ENCODE data around the gene RTN4IP1. TPM values are rescaled to one million over a fixed set of nuclear protein-coding genes. Genes with fewer than 3 reads are reported as not detected.

The RTN4IP1 gene
- total and polyA plus RNA-seq, 2 of the 13 experiments (the other 11 are each of a cell fraction or from before 2014, with no cell fraction given), result 5.5 to 17.2 TPM

DNA sequence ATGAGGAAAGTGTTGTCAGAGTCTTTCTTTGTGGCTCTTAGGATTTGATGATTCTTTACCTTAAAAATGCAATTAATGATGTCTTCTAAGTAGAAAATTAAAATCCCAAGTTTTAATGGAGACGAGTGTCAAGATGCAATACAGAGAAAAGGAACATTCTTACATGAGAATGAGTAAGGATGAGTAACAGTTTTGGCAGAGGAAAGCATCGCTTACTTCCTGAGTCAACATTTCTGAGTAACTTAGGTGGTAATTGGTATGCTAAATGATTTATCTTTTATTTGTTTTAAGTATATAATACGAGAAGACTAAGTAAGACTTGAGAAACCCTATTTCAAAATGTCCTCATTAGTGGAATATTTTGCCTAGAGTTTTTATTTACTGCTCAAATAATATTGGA, 101.3 kb downstream of the RTN4IP1 start:
- no peaks in the 10 kb centered on the region for H4K20me1 ChIP-seq (ENCODE audit: insufficient read depth, low read length)
- H3K4me1 ChIP-seq (ENCODE audit: insufficient read depth, low read length), result no peaks in the 10 kb centered on the region
- no peak for TF ChIP-seq MBNL3 (CRISPR knock-in tag; conservative IDR thresholded peaks at IDR 0.05)
- no peak for TF ChIP-seq FOSL2 (CRISPR knock-in tag; IDR thresholded peaks at IDR 0.05)
- TF ChIP-seq, protein P1, sequence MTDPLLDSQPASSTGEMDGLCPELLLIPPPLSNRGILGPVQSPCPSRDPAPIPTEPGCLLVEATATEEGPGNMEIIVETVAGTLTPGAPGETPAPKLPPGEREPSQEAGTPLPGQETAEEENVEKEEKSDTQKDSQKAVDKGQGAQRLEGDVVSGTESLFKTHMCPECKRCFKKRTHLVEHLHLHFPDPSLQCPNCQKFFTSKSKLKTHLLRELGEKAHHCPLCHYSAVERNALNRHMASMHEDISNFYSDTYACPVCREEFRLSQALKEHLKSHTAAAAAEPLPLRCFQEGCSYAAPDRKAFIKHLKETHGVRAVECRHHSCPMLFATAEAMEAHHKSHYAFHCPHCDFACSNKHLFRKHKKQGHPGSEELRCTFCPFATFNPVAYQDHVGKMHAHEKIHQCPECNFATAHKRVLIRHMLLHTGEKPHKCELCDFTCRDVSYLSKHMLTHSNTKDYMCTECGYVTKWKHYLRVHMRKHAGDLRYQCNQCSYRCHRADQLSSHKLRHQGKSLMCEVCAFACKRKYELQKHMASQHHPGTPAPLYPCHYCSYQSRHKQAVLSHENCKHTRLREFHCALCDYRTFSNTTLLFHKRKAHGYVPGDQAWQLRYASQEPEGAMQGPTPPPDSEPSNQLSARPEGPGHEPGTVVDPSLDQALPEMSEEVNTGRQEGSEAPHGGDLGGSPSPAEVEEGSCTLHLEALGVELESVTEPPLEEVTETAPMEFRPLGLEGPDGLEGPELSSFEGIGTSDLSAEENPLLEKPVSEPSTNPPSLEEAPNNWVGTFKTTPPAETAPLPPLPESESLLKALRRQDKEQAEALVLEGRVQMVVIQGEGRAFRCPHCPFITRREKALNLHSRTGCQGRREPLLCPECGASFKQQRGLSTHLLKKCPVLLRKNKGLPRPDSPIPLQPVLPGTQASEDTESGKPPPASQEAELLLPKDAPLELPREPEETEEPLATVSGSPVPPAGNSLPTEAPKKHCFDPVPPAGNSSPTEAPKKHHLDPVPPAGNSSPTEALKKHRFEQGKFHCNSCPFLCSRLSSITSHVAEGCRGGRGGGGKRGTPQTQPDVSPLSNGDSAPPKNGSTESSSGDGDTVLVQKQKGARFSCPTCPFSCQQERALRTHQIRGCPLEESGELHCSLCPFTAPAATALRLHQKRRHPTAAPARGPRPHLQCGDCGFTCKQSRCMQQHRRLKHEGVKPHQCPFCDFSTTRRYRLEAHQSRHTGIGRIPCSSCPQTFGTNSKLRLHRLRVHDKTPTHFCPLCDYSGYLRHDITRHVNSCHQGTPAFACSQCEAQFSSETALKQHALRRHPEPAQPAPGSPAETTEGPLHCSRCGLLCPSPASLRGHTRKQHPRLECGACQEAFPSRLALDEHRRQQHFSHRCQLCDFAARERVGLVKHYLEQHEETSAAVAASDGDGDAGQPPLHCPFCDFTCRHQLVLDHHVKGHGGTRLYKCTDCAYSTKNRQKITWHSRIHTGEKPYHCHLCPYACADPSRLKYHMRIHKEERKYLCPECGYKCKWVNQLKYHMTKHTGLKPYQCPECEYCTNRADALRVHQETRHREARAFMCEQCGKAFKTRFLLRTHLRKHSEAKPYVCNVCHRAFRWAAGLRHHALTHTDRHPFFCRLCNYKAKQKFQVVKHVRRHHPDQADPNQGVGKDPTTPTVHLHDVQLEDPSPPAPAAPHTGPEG (CRISPR knock-in tag; IDR thresholded peaks at IDR 0.05), result no peak
- no peak for TF ChIP-seq ZNF296 (CRISPR knock-in tag; conservative IDR thresholded peaks at IDR 0.05)
- no peak for TF ChIP-seq SOX6 (IDR thresholded peaks at IDR 0.05)
- TF ChIP-seq SOX6 (CRISPR knock-in tag; IDR thresholded peaks at IDR 0.05), result no peak
- no peak for TF ChIP-seq TOE1 (CRISPR knock-in tag; IDR thresholded peaks at IDR 0.05)
- no peak for TF ChIP-seq NFE2L2 (IDR thresholded peaks at IDR 0.05; ENCODE audit: low read length)
- TF ChIP-seq, protein P2, sequence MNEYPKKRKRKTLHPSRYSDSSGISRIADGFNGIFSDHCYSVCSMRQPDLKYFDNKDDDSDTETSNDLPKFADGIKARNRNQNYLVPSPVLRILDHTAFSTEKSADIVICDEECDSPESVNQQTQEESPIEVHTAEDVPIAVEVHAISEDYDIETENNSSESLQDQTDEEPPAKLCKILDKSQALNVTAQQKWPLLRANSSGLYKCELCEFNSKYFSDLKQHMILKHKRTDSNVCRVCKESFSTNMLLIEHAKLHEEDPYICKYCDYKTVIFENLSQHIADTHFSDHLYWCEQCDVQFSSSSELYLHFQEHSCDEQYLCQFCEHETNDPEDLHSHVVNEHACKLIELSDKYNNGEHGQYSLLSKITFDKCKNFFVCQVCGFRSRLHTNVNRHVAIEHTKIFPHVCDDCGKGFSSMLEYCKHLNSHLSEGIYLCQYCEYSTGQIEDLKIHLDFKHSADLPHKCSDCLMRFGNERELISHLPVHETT (CRISPR knock-in tag; conservative IDR thresholded peaks at IDR 0.05), result no peak
- TF ChIP-seq FLYWCH1 (CRISPR knock-in tag; IDR thresholded peaks at IDR 0.05), result no peak
- no peak for TF ChIP-seq EP300 (IDR thresholded peaks at IDR 0.05; ENCODE audit: low read depth in 2 of 2, low read length in 2 of 2)
- TF ChIP-seq EP300 (CRISPR knock-in tag; IDR thresholded peaks at IDR 0.05; ENCODE audit: borderline replicate concordance), result no peak
- FAIRE-seq (no peak), DNase-seq (ENCODE audit: low spot score) (no peak), ATAC-seq (no peak)
- in situ Hi-C loops (cut with HindIII; ENCODE audit: extremely low pct_ligation_motif_present, low pct_unique_long_range_greater_than_20kb) (no loop called here), intact Hi-C loops (cut with micrococcal nuclease; ENCODE audit: unreplicated experiment) (no loop called here)
- H3K9me3 ChIP-seq (ENCODE audit: low read length), result no peaks in the 10 kb centered on the region
- no peak overlapping the region for H3K4me2 ChIP-seq (ENCODE audit: low read depth, low read length)
- H3K4me3 ChIP-seq (replicated peaks in 1 of 3; ENCODE audit: insufficient read depth in 1 of 3, low read depth in 2 of 3, low read length in 3 of 3), result no peak overlapping the region
- BruUV-seq (replicated peaks), result no TSS peak
- H2AFZ ChIP-seq (ENCODE audit: low read length), result no peak overlapping the region
- no peak overlapping the region for H3K9ac ChIP-seq (ENCODE audit: insufficient read depth, low read depth, low read length)
- H3K27ac ChIP-seq (ENCODE audit: extremely low read length, insufficient read depth, low read length), result no peak overlapping the region
- WGBS (ENCODE audit: low lambda C conversion rate), result 94% methylated on average over 3 of the region's 3 CpGs
- ChIA-PET CTCF (ENCODE audit: low intra/inter-chr PET ratio, low total read pairs) (no interaction called here), POLR2A (no interaction called here)
- H3K79me2 ChIP-seq (ENCODE audit: insufficient read depth, low read length), result no peaks in the 10 kb centered on the region
- H3K36me3 ChIP-seq (replicated peaks in 1 of 2; ENCODE audit: control insufficient read depth in 1 of 2, insufficient read depth in 2 of 2, low read length in 2 of 2), result peaks cover 4 to 41% of the 10 kb centered on the region in 2 experiments; a peak in 4 of 5 replicates
- H3K27me3 ChIP-seq (ENCODE audit: control insufficient read depth in 1 of 2, insufficient read depth in 2 of 2, low read length in 2 of 2), result no peaks in the 10 kb centered on the region

All from HepG2 (cell line).